GM10266 (cell line): ENCODE results near the gene PTCSC3.

Experiments
- DNase-seq: peaks from one replicate; pipeline ENCODE4 v3.0.0; 2012; ENCODE audit errors: extremely low spot score
- TF ChIP-seq, protein P1 (sequence below): IDR thresholded peaks from 2 replicates; pipeline ENCODE4 v1.5.1; 2012; ENCODE audit warnings: mild to moderate bottlenecking, low read depth; ENCODE audit not compliant: control insufficient read depth, insufficient read depth; ENCODE audit errors: missing control alignments

Gene PTCSC3

DNA sequence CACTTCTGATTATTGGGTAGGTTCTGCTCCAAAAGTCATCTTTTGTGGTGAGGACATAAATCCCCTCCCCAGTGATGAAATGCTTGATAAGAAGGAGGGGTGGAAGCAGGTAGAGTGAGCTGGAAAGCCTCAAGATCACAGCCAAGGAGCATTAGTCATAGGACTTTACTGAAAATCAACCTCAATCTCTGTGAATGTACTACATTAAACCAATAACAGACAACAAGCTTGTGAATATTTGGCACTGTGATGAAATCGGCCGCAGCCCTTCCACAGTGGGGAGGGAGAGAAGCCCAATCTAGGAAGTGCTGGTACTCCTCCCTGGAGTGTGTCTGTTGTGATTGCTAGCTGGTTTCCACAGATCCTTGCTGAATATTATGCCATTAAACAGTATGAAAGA, 41.2 kb upstream of the PTCSC3 start:
- DNase-seq = no peak
- TF ChIP-seq, protein P1, sequence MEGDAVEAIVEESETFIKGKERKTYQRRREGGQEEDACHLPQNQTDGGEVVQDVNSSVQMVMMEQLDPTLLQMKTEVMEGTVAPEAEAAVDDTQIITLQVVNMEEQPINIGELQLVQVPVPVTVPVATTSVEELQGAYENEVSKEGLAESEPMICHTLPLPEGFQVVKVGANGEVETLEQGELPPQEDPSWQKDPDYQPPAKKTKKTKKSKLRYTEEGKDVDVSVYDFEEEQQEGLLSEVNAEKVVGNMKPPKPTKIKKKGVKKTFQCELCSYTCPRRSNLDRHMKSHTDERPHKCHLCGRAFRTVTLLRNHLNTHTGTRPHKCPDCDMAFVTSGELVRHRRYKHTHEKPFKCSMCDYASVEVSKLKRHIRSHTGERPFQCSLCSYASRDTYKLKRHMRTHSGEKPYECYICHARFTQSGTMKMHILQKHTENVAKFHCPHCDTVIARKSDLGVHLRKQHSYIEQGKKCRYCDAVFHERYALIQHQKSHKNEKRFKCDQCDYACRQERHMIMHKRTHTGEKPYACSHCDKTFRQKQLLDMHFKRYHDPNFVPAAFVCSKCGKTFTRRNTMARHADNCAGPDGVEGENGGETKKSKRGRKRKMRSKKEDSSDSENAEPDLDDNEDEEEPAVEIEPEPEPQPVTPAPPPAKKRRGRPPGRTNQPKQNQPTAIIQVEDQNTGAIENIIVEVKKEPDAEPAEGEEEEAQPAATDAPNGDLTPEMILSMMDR = no peak

DNA sequence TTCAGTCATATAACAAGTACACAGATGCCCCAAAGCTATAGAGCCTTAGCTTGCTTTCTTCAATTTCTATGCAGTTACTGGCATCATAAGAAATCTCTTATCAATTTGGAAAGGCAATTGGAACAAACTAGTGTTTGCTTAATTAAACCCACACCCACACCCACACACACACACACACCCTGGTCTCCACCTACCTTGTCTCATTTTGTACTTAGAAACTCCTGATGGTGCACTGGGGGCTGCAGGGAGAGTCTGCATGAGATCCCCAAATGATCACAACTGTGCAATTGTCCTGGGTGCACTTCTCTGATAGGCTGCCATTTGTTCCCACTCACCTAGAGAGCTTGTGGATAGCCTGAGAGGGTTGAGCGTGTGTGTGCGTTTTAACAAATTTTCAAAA, 40.5 kb upstream of the PTCSC3 start:
- TF ChIP-seq, protein P1 = no peak
- no peak for DNase-seq

DNA sequence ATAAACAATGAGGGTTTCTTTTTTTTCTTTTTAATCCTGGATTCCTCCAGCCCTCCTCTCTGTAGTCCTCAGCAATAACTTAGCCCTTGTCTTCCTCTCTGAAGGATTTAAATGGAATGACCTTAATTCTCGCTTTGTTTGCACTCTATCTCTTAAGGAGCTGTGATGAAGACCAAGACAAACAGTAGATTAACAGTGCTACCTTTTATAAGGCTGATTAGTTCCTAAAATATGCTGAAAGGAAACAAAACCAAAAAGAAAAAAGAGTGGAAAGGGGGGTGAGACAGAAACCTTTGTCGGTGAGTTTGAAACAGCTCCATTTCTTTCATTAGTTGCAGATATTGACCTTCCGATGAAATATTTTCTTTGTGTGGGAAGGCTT, 38.7 kb upstream of the PTCSC3 start:
- no peak for DNase-seq
- TF ChIP-seq, protein P1 = no peak

DNA sequence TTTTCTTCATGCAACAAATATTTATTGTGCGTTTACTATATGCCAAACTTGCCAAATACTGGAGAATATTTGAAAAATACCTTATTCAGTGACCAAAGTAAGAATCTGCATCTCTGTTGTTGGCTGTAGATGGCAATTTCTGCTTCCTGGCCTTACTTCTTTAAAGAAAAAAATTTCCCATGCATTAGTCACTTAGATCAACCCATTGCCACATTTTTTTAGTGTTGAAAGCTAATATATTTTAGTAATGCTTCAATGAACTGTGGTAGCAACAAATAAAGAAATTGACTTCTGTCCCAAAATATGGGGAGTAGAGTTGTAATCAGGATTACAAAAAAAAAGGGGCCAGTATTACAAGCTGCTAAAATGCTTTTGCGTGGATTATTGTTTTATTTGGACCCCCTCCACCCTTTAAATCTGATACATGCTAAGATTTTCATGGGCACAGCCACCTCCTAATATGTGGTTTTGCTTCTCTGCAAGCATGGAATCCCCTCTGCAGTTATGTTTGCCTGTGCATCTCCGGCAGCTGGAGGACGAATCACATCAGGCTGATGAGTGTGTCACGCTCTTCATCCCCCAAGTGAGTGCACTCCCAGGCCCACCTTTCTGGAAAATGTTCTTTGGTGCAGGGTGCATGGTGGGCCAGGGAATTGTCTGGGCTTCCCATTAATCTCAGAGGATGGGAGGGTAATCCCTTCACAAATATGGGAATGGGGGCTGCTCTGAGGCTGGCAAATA, 38.1 kb upstream of the PTCSC3 start:
- no peak for DNase-seq
- TF ChIP-seq, protein P1 = no peak

DNA sequence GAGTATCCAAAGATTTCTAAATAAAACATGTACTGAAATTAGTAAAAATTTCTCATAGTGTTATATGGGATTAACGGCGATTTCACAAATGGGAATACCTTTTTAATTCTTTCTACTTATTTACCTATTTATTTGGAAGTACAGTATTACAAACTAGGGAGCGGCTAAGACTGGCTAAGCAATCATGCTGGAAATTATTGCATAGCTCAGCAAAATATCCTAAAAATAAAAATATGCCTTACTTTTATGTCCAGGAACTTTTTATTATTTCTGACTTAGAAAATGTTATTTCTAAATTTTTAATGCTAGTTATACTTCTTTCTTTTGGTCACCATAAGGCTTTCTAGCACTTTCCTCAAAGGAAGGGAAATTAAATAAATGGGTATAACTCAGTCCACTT, 36.5 kb upstream of the PTCSC3 start:
- TF ChIP-seq, protein P1 = no peak
- DNase-seq = no peak

DNA sequence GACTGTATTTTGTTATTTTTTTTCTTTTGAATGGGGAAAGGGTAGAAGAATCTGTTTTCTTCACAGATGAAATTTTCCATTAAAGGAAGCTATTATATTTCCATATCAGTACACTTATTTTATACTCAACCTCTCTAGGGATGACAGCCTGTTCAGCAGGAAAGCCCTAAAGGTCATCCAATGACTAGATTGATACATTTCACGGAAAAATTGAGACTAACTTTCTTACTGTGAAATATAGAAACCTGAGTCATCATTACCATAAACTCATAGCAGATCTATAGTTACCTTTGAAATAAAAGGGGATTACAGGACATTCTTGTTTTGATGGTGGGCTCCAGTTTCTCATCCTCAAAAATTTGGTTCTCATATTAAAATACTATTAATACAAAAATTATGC, 36.1 kb upstream of the PTCSC3 start:
- TF ChIP-seq, protein P1 = no peak
- DNase-seq = no peak

DNA sequence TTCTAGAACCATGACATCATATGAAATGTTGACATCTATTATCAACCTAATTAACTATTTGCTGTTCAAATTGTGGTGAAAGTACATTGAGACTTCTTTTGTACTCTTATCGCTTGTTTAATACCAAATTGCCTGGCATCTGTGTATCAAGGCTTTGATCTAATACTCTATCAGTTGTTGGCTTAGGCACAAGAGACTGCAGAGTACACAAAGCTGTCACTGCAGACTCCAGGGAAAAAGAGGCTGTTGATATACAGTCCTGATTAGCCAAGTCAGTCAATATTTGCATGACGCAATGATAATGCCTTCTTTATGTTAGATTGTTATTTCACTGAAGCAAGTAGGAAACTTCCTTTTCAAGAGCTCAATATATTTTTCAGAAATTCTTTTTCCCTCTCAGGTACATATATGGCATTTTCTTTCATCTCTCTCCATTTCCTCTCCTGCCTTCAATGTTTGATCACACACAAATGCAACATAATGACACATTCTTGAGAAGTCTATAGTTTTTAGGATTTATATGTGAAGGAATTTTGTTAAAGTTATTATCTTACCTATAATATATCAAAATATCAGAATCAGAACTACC, 32.3 kb upstream of the PTCSC3 start:
- TF ChIP-seq, protein P1 = no peak
- DNase-seq = no peak
